ENCODE data around the gene AGBL5.

DNA sequence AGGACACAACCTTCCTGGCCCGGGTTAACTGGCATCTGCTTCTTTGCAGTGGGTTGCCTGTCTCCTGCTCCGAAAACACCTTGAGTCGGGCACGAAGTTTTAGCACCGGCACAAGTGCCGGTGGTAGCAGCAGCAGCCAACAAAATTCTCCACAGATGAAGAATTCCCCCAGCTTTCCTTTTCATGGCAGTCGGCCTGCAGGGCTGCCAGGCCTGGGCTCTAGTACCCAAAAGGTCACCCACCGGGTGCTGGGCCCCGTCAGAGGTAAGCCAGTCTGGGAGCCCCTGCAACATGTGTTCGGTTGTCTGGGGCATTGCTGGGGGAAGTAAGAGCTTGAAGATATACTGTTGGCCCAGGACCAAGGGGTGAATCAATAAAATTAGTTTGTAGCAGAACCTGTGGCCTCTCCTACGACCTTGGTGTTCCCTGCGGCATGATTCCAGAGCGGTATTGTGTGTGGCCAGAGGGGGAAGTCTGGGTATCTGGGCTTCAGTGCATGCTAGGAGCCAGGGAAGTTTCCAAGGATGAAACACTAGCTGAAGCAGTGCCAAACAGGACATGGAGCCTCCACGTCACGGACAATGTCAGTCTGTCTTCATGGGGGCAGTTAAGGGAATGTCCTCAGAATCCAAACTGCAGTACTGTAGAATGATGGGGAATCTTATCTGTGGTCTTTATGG lies 7.8 kb downstream of the AGBL5 start:
- TF ChIP-seq, protein P1, sequence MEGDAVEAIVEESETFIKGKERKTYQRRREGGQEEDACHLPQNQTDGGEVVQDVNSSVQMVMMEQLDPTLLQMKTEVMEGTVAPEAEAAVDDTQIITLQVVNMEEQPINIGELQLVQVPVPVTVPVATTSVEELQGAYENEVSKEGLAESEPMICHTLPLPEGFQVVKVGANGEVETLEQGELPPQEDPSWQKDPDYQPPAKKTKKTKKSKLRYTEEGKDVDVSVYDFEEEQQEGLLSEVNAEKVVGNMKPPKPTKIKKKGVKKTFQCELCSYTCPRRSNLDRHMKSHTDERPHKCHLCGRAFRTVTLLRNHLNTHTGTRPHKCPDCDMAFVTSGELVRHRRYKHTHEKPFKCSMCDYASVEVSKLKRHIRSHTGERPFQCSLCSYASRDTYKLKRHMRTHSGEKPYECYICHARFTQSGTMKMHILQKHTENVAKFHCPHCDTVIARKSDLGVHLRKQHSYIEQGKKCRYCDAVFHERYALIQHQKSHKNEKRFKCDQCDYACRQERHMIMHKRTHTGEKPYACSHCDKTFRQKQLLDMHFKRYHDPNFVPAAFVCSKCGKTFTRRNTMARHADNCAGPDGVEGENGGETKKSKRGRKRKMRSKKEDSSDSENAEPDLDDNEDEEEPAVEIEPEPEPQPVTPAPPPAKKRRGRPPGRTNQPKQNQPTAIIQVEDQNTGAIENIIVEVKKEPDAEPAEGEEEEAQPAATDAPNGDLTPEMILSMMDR (IDR thresholded peaks at IDR 0.05; ENCODE audit: low read length), result no peak
- TF ChIP-seq EZH2 (IDR thresholded peaks at IDR 0.05; ENCODE audit: borderline replicate concordance, low read length), result no peak
